ENCODE measurements around the gene SLC6A13. TPM values are rescaled to one million over a fixed set of nuclear protein-coding genes. Genes with fewer than 3 reads are reported as not detected.

The SLC6A13 gene
- total and polyA plus RNA-seq, 2 of the 13 experiments (the other 11 are each of a cell fraction or from before 2014, with no cell fraction given) = 0.05 to 0.15 TPM

DNA sequence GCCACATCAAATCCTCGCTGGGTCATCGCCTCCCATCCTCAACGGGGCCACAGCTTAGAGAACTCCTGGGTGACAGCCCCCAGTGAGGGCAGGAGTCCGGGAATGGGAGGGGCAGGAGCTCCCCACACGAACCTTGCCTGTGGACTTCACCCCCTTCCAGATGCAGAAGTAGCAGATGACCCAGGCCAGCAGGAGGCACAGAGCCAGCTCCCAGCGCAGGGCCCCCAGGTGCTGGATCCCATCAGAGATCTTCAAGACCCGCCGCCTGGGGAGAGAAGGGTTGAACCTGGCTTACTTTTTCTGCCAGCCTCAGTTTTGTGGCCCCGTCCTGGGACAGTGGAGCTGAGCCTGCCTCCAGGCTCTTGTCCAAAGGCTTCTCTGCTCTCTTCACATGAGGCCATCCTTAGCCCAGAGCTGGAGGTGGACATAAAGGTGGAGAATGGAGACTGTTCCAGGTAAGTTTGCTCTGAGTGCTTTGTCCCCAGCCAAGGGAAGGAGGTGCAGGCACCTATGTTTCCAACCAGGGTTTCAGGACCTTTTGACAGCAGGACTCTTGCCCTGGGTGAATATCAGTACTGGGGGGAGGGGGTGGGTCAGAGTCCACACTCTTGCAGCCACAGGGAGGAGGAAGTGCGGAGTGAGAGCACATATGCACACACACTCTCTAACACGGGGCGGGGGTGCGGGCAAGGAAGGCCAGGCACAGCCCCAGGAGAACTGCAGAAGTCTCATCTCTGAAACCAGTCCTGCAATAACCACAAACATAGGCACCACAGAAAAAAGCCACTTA lies 25.4 kb downstream of the SLC6A13 start (continued):
- TF ChIP-seq, protein P1, sequence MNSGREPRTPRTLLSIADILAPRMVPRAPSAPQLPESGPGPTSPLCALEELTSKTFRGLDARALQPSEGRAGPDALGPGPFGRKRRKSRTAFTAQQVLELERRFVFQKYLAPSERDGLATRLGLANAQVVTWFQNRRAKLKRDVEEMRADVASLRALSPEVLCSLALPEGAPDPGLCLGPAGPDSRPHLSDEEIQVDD (CRISPR knock-in tag; IDR thresholded peaks at IDR 0.05; ENCODE audit: borderline replicate concordance) = no peak
- TF ChIP-seq NFE2L2 (IDR thresholded peaks at IDR 0.05; ENCODE audit: low read length) (no peak), ZNF441 (CRISPR knock-in tag; IDR thresholded peaks at IDR 0.05; ENCODE audit: borderline replicate concordance) (peak; percentile 92; the same call in 1 of the 2 replicates), HDAC1 (CRISPR knock-in tag; IDR thresholded peaks at IDR 0.05) (peak; percentile 49; the same call in 1 of the 2 replicates), ZNF703 (CRISPR knock-in tag; IDR thresholded peaks at IDR 0.05; ENCODE audit: borderline replicate concordance) (no peak), U2AF2 (IDR thresholded peaks at IDR 0.05; ENCODE audit: low read depth, low read length) (no peak), POLR2G (IDR thresholded peaks at IDR 0.05; ENCODE audit: low read depth, low read length) (peak; percentile 41), ZNF614 (CRISPR knock-in tag; IDR thresholded peaks at IDR 0.05; ENCODE audit: borderline replicate concordance) (0 out of 2 replicates have a peak, but pooled peaks have one; percentile 22), KDM1A (CRISPR knock-in tag; IDR thresholded peaks at IDR 0.05) (no peak), ZNF552 (CRISPR knock-in tag; IDR thresholded peaks at IDR 0.05; ENCODE audit: borderline replicate concordance) (no peak), ISL2 (CRISPR knock-in tag; IDR thresholded peaks at IDR 0.05) (no peak), BCL3 (CRISPR knock-in tag; IDR thresholded peaks at IDR 0.05) (no peak), ASH2L (IDR thresholded peaks at IDR 0.05; ENCODE audit: insufficient read length, low read depth, low read length) (peak; percentile 86), ZNF20 (CRISPR knock-in tag; IDR thresholded peaks at IDR 0.05) (no peak), NR2F1 (CRISPR knock-in tag; IDR thresholded peaks at IDR 0.05) (no peak), ARID4A (CRISPR knock-in tag; IDR thresholded peaks at IDR 0.05; ENCODE audit: borderline replicate concordance) (peak; percentile 56; the same call in 1 of the 2 replicates), PAWR (CRISPR knock-in tag; IDR thresholded peaks at IDR 0.05; ENCODE audit: borderline replicate concordance) (no peak), HES4 (CRISPR knock-in tag; IDR thresholded peaks at IDR 0.05; ENCODE audit: borderline replicate concordance) (no peak)
- TF ChIP-seq, protein P2, sequence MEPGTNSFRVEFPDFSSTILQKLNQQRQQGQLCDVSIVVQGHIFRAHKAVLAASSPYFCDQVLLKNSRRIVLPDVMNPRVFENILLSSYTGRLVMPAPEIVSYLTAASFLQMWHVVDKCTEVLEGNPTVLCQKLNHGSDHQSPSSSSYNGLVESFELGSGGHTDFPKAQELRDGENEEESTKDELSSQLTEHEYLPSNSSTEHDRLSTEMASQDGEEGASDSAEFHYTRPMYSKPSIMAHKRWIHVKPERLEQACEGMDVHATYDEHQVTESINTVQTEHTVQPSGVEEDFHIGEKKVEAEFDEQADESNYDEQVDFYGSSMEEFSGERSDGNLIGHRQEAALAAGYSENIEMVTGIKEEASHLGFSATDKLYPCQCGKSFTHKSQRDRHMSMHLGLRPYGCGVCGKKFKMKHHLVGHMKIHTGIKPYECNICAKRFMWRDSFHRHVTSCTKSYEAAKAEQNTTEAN (CRISPR knock-in tag; conservative IDR thresholded peaks at IDR 0.05) = 0 out of 2 replicates have a peak, but pooled peaks have one; percentile 29
- TF ChIP-seq, protein P3, sequence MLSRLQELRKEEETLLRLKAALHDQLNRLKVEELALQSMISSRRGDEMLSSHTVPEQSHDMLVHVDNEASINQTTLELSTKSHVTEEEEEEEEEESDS (CRISPR knock-in tag; IDR thresholded peaks at IDR 0.05; ENCODE audit: borderline replicate concordance) = no peak
